Endothelial cell of umbilical vein (primary cell): ENCODE measurements around the gene FAM83C. TPM values are rescaled to one million over a fixed set of nuclear protein-coding genes. Genes with fewer than 3 reads are reported as not detected.

Source experiments
- BruUV-seq: library from RNA; stranded (reverse); fragments of 400-500 nt; replicated peaks from 2 replicates; lab custom pipeline; 2021; lab: Mats Ljungman, UMichigan
- CTCF ChIA-PET: fragments of 300-600, 350-600 bp; sonication (Branson Sonifier 250); formaldehyde crosslinking; loops from one replicate; lab custom pipeline; 2021; ENCODE audit warnings: antibody characterized with exemption, inconsistent platforms; lab: Charles Lee
- POLR2A ChIA-PET: fragments of 300-600, 350-600 bp; sonication (Branson Sonifier 250); formaldehyde crosslinking; loops from one replicate; lab custom pipeline; 2021; ENCODE audit warnings: antibody characterized with exemption, inconsistent platforms; lab: Charles Lee
- DNase-seq: peaks from one replicate; pipeline ENCODE4 v3.0.0-alpha.2; 2011; ENCODE audit warnings: low read depth, low spot score
- FAIRE-seq: peaks from 2 replicates; lab custom pipeline; 2011; peaks lifted over from hg19 to GRCh38; lab: Jason Lieb, UNC
- H2AFZ ChIP-seq: 2 replicates; pipeline ENCODE4 v1.6.0; 2012; ENCODE audit warnings: low read depth, low read length, control low read depth, inconsistent platforms
- H3K27ac ChIP-seq: 2 replicates; pipeline ENCODE4 v1.5.1; 2011; ENCODE audit warnings: low read depth, mild to moderate bottlenecking, control low read depth, low read length, moderate library complexity; ENCODE audit not compliant: insufficient read depth
- H3K27me3 ChIP-seq, 2 experiments: 2 replicates each; pipeline versions ENCODE4 v1.6.0 to v1.6.1; 2011; ENCODE audit warnings: low read length in 2 of 2, mixed read lengths in 1 of 2; ENCODE audit not compliant: control insufficient read depth in 2 of 2, insufficient read depth in 2 of 2
- H3K36me3 ChIP-seq, 2 experiments: 2 replicates in 1 of 2; 3 replicates in 1 of 2; pipeline ENCODE4 v1.5.1; 2011; ENCODE audit warnings: low read length in 2 of 2, mild to moderate bottlenecking in 1 of 2, moderate library complexity in 1 of 2; ENCODE audit not compliant: control insufficient read depth in 2 of 2, insufficient read depth in 2 of 2; ENCODE audit errors: extremely low read depth in 1 of 2
- H3K4me1 ChIP-seq: 3 replicates; pipeline ENCODE4 v1.5.1; 2011; ENCODE audit warnings: mild to moderate bottlenecking, low read length; ENCODE audit not compliant: control insufficient read depth, insufficient read depth; ENCODE audit errors: extremely low read depth
- H3K4me2 ChIP-seq: 2 replicates; pipeline ENCODE4 v1.6.1; 2011; ENCODE audit warnings: low read length, control low read depth, mixed read lengths; ENCODE audit not compliant: insufficient read depth
- H3K4me3 ChIP-seq, 3 experiments: fragments of 200-600 bp in 1 of 3; sonication (generic), shearing (Covaris generic) in 1 of 3; replicated peaks in 1 of 3; 2 replicates each; pipeline ENCODE4 v1.5.1; 2011 to 2016; ENCODE audit warnings: control low read depth in 3 of 3, low read length in 3 of 3, mild to moderate bottlenecking in 2 of 3, inconsistent platforms in 1 of 3, low read depth in 1 of 3, moderate library complexity in 1 of 3; ENCODE audit not compliant: insufficient read depth in 1 of 3
- H3K79me2 ChIP-seq: 2 replicates; pipeline ENCODE4 v1.6.0; 2012; ENCODE audit warnings: low read length, inconsistent platforms; ENCODE audit not compliant: control insufficient read depth, insufficient read depth
- H3K9ac ChIP-seq: replicated peaks from 2 replicates; pipeline ENCODE3; 2011; ENCODE audit warnings: low read length, control low read depth; ENCODE audit not compliant: insufficient read depth; ENCODE audit errors: extremely low read depth
- H3K9me1 ChIP-seq: replicated peaks from 3 replicates; pipeline ENCODE4 v1.6.0; 2011; ENCODE audit warnings: mild to moderate bottlenecking, low read length; ENCODE audit not compliant: control insufficient read depth, insufficient read depth; ENCODE audit errors: extremely low read depth
- H3K9me3 ChIP-seq: replicated peaks from 2 replicates; pipeline ENCODE4 v1.5.1; 2012; ENCODE audit warnings: low read length, inconsistent platforms; ENCODE audit not compliant: control insufficient read depth, insufficient read depth
- H4K20me1 ChIP-seq: replicated peaks from 2 replicates; pipeline ENCODE3; 2011; ENCODE audit warnings: mild to moderate bottlenecking, low read length; ENCODE audit not compliant: control insufficient read depth, insufficient read depth; ENCODE audit errors: extremely low read depth
- CTCF ChIP-seq, 2 donors: IDR thresholded peaks; 1 replicate in 1 of 2; 2 replicates in 1 of 2; pipeline ENCODE4 v1.5.1; 2011; ENCODE audit warnings: low read length in 2 of 2, mild to moderate bottlenecking in 2 of 2, moderate library complexity in 2 of 2, control low read depth in 1 of 2, inconsistent platforms in 1 of 2, low read depth in 1 of 2; ENCODE audit not compliant: insufficient read depth in 1 of 2; ENCODE audit errors: extremely low read depth in 1 of 2
- EZH2 ChIP-seq: IDR thresholded peaks from 2 replicates; pipeline ENCODE4 v1.6.1; 2012; ENCODE audit warnings: borderline replicate concordance, low read depth, mild to moderate bottlenecking, moderate library complexity, low read length, inconsistent platforms; ENCODE audit not compliant: severe bottlenecking
- FOS ChIP-seq: IDR thresholded peaks from 2 replicates; pipeline ENCODE4 v1.6.1; 2011; ENCODE audit warnings: mild to moderate bottlenecking, low read length, moderate library complexity, borderline replicate concordance; ENCODE audit not compliant: insufficient read depth
- GATA2 ChIP-seq: IDR thresholded peaks from 2 replicates; pipeline ENCODE4 v1.7.0; 2011; ENCODE audit warnings: low read depth, mild to moderate bottlenecking, moderate library complexity, mixed read lengths, low read length; ENCODE audit not compliant: insufficient read length, insufficient read depth
- JUN ChIP-seq: IDR thresholded peaks from 2 replicates; pipeline ENCODE4 v1.6.1; 2011; ENCODE audit warnings: borderline replicate concordance, low read depth; ENCODE audit not compliant: insufficient read length, insufficient read depth
- MAX ChIP-seq: IDR thresholded peaks from 2 replicates; pipeline ENCODE4 v1.6.1; 2011; ENCODE audit not compliant: insufficient read depth, insufficient read length
- MYC ChIP-seq: IDR thresholded peaks from one replicate; pipeline ENCODE4 v1.6.1; 2011; ENCODE audit warnings: mild to moderate bottlenecking, low read depth, low read length
- POLR2A ChIP-seq: IDR thresholded peaks from 2 replicates; pipeline ENCODE4 v1.6.1; 2012; ENCODE audit warnings: low read depth, mild to moderate bottlenecking, control low read depth, low read length
- POLR2AphosphoS5 ChIP-seq: IDR thresholded peaks from 2 replicates; pipeline ENCODE4 v1.6.1; 2012; ENCODE audit warnings: low read depth, mild to moderate bottlenecking, control low read depth, low read length, moderate library complexity; ENCODE audit not compliant: insufficient read depth
- dilution Hi-C: fragments of 300-500 bp; cut with MboI; formaldehyde crosslinking; loops from one replicate; pipeline ENCODE4 v1.15.0; 2019; ENCODE audit warnings: low sequenced_read_pairs; ENCODE audit not compliant: extremely low pct_ligation_motif_present
- intact Hi-C: fragments of 100-400 bp; cut with micrococcal nuclease; formaldehyde crosslinking; loops from one replicate; pipeline ENCODE4 v1.10.0; 2022
- polyA plus RNA-seq, 4 experiments: library from polyadenylated mRNA; depleted of rRNA in 3 of 4; stranded (reverse) in 3 of 4; unstranded in 1 of 4; fragments of >200 nt; gene quantifications; 2 replicates each; pipeline versions ENCODE4 v1.2.1 to v1.2.3, GENCODE V29; 2011 to 2012; ENCODE audit warnings: missing spikeins in 1 of 4
- total RNA-seq: library from RNA; stranded (reverse); gene quantifications from 2 replicates; pipeline ENCODE4 v1.2.3, GENCODE V29; 2021

The FAM83C gene
- total and polyA plus RNA-seq, 2 donors (not counting 3 experiments of a cell fraction or from before 2014, with no cell fraction given): not detected

GRCh38 chr20:35301426-35301825 is 9.2 kb upstream of the FAM83C start:
- H3K27ac ChIP-seq: no peak overlapping the region
- H3K79me2 ChIP-seq: no peaks in the 10 kb centered on the region
- no peaks in the 10 kb centered on the region for H3K27me3 ChIP-seq
- DNase-seq (no peak), FAIRE-seq (no peak)
- no peak overlapping the region for H3K4me3 ChIP-seq
- no peaks in the 10 kb centered on the region for H3K9me1 ChIP-seq
- intact Hi-C loops (no loop called here), dilution Hi-C loops (no loop called here)
- no peaks in the 10 kb centered on the region for H3K9me3 ChIP-seq
- no TSS peak for BruUV-seq
- H3K4me1 ChIP-seq: peaks cover 42% of the 10 kb centered on the region
- TF ChIP-seq MYC (no peak), JUN (no peak), POLR2A (no peak), FOS (no peak), POLR2AphosphoS5 (no peak), CTCF (IDR thresholded peaks at IDR 0.05; ENCODE audit: extremely low read depth in 1 of 2, insufficient read depth in 1 of 2, low read depth in 1 of 2, low read length in 2 of 2) (no peak), GATA2 (no peak), MAX (no peak), EZH2 (no peak)
- H3K4me2 ChIP-seq: no peak overlapping the region
- ChIA-PET CTCF (interaction anchor here (1.2 to 9.7 kb wide), 4 partner anchors 11 to 157 kb away, joined by 3 to 200 read pairs (median 103); partner anchors contain the start of genes FAM83C and GDF5), POLR2A (no interaction called here)
- H4K20me1 ChIP-seq: no peaks in the 10 kb centered on the region
- no peak overlapping the region for H2AFZ ChIP-seq
- H3K9ac ChIP-seq: no peak overlapping the region
- no peaks in the 10 kb centered on the region for H3K36me3 ChIP-seq
